SK-N-MC (cell line): ENCODE measurements around the gene NRN1.

ENCODE experiments used
- EZH2 ChIP-seq: fragments of 200-600 bp; sonication (generic); IDR thresholded peaks from one replicate; pipeline ENCODE4 v1.6.1; 2017; ENCODE audit warnings: antibody characterized with exemption
- POLR2AphosphoS5 ChIP-seq: IDR thresholded peaks from 2 replicates; pipeline ENCODE4 v1.6.1; 2012; ENCODE audit warnings: mild to moderate bottlenecking, low read depth, low read length, borderline replicate concordance

GRCh38 chr6:6005051-6006005, 1.4 kb downstream of the NRN1 start:
- TF ChIP-seq POLR2AphosphoS5: no peak
- TF ChIP-seq EZH2: no peak
